Measurements from ENCODE around the gene FRMPD4. TPM values are rescaled to one million over a fixed set of nuclear protein-coding genes. Genes with fewer than 3 reads are reported as not detected.

Gene FRMPD4
- total and polyA plus RNA-seq, 2 of the 13 experiments (the other 11 are each of a cell fraction or from before 2014, with no cell fraction given), result not detected

DNA sequence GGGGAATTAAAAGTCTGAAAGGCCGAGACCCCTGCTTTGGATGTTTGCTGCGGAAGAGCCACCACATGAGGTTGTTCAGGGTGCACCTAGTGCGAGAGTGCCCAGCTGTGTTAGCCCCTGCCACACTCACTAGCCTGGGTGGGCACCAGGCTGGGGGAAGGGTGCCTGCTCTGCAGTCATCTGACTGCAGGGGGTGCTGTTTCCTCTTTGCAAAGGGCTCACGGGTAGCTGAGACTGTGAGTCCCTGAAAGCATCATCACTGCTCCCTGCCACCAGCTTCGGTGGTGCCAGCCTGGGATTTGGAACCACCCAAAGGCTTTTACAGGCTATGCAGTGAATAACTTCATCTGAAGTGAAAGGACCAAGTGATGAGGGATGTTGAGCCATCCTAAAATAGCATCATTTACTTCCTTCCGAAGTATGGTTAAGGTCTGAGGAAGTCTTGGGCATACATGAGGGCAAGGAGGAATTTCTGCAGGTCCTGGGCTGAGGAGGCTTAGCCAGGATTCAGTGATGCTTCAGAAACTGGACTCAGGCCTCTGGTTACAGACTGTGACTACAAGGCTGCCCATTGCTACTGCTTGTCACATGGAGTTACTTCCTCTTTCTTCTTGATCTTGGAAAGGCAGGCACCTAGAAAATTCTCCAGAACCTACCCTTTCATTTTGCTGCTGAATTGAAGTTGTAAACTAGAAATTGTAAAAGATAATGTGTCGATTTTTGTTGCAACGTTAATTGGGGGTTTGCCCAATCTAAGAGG, 359.7 kb downstream of the FRMPD4 start:
- H3K9me3 ChIP-seq (ENCODE audit: low read length), result no peaks in the 10 kb centered on the region
- no TSS peak for BruUV-seq (replicated peaks)
- no peak overlapping the region for H3K9ac ChIP-seq (ENCODE audit: insufficient read depth, low read depth, low read length)
- no peak overlapping the region for H3K4me3 ChIP-seq (replicated peaks in 1 of 3; ENCODE audit: insufficient read depth in 1 of 3, low read depth in 2 of 3, low read length in 3 of 3)
- intact Hi-C loops (cut with micrococcal nuclease; ENCODE audit: unreplicated experiment) (no loop called here), in situ Hi-C loops (cut with HindIII; ENCODE audit: extremely low pct_ligation_motif_present, low pct_unique_long_range_greater_than_20kb) (no loop called here)
- WGBS (ENCODE audit: low lambda C conversion rate), result 4% methylated on average over 2 of the region's 8 CpGs
- POLR2A ChIA-PET, result no interaction called here
- H2AFZ ChIP-seq (ENCODE audit: low read length), result no peak overlapping the region
- CTCF ChIA-PET (ENCODE audit: low intra/inter-chr PET ratio, low total read pairs), result no interaction called here
- no peaks in the 10 kb centered on the region for H3K4me1 ChIP-seq (ENCODE audit: insufficient read depth, low read length)
- H4K20me1 ChIP-seq (ENCODE audit: insufficient read depth, low read length), result no peaks in the 10 kb centered on the region
- H3K36me3 ChIP-seq (replicated peaks in 1 of 2; ENCODE audit: control insufficient read depth in 1 of 2, insufficient read depth in 2 of 2, low read length in 2 of 2), result no peaks in the 10 kb centered on the region
- ATAC-seq, result peak; percentile 57
- no peaks in the 10 kb centered on the region for H3K27me3 ChIP-seq (ENCODE audit: control insufficient read depth in 1 of 2, insufficient read depth in 2 of 2, low read length in 2 of 2)
- DNase-seq (ENCODE audit: low spot score), result no peak
- H3K79me2 ChIP-seq (ENCODE audit: insufficient read depth, low read length), result no peaks in the 10 kb centered on the region
- H3K27ac ChIP-seq (ENCODE audit: extremely low read length, insufficient read depth, low read length), result no peak overlapping the region
- FAIRE-seq, result no peak
- no peak overlapping the region for H3K4me2 ChIP-seq (ENCODE audit: low read depth, low read length)
- TF ChIP-seq ZNF7 (CRISPR knock-in tag; IDR thresholded peaks at IDR 0.05), result no peak
- TF ChIP-seq XBP1 (CRISPR knock-in tag; IDR thresholded peaks at IDR 0.05), result no peak
- TF ChIP-seq, protein P1, sequence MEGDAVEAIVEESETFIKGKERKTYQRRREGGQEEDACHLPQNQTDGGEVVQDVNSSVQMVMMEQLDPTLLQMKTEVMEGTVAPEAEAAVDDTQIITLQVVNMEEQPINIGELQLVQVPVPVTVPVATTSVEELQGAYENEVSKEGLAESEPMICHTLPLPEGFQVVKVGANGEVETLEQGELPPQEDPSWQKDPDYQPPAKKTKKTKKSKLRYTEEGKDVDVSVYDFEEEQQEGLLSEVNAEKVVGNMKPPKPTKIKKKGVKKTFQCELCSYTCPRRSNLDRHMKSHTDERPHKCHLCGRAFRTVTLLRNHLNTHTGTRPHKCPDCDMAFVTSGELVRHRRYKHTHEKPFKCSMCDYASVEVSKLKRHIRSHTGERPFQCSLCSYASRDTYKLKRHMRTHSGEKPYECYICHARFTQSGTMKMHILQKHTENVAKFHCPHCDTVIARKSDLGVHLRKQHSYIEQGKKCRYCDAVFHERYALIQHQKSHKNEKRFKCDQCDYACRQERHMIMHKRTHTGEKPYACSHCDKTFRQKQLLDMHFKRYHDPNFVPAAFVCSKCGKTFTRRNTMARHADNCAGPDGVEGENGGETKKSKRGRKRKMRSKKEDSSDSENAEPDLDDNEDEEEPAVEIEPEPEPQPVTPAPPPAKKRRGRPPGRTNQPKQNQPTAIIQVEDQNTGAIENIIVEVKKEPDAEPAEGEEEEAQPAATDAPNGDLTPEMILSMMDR (CRISPR knock-in tag; IDR thresholded peaks at IDR 0.05), result peak; percentile 51
- peak; percentile 36 for TF ChIP-seq STAG1 (CRISPR knock-in tag; IDR thresholded peaks at IDR 0.05)
- TF ChIP-seq PRPF4 (IDR thresholded peaks at IDR 0.05; ENCODE audit: low read depth, low read length, poor library complexity, severe bottlenecking), result no peak
- TF ChIP-seq, protein P2, sequence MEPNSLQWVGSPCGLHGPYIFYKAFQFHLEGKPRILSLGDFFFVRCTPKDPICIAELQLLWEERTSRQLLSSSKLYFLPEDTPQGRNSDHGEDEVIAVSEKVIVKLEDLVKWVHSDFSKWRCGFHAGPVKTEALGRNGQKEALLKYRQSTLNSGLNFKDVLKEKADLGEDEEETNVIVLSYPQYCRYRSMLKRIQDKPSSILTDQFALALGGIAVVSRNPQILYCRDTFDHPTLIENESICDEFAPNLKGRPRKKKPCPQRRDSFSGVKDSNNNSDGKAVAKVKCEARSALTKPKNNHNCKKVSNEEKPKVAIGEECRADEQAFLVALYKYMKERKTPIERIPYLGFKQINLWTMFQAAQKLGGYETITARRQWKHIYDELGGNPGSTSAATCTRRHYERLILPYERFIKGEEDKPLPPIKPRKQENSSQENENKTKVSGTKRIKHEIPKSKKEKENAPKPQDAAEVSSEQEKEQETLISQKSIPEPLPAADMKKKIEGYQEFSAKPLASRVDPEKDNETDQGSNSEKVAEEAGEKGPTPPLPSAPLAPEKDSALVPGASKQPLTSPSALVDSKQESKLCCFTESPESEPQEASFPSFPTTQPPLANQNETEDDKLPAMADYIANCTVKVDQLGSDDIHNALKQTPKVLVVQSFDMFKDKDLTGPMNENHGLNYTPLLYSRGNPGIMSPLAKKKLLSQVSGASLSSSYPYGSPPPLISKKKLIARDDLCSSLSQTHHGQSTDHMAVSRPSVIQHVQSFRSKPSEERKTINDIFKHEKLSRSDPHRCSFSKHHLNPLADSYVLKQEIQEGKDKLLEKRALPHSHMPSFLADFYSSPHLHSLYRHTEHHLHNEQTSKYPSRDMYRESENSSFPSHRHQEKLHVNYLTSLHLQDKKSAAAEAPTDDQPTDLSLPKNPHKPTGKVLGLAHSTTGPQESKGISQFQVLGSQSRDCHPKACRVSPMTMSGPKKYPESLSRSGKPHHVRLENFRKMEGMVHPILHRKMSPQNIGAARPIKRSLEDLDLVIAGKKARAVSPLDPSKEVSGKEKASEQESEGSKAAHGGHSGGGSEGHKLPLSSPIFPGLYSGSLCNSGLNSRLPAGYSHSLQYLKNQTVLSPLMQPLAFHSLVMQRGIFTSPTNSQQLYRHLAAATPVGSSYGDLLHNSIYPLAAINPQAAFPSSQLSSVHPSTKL (CRISPR knock-in tag; IDR thresholded peaks at IDR 0.05), result no peak

Data from HepG2 (cell line).